H1 (cell line): ENCODE measurements around the gene GUCA2B. TPM values are rescaled to one million over a fixed set of nuclear protein-coding genes. Genes with fewer than 3 reads are reported as not detected.

Experiments used
- CHD1 ChIP-seq: IDR thresholded peaks from 2 replicates; pipeline ENCODE4 v1.6.1; 2012; ENCODE audit warnings: low read depth, low read length, improper control_type of control experiment
- TBP ChIP-seq: IDR thresholded peaks from 2 replicates; pipeline ENCODE4 v1.6.1; 2011; ENCODE audit warnings: low read depth, low read length, improper control_type of control experiment
- USF2 ChIP-seq: IDR thresholded peaks from 2 replicates; pipeline ENCODE4 v1.6.1; 2011; ENCODE audit warnings: low read length, improper control_type of control experiment
- polyA plus RNA-seq, 7 experiments: library from polyadenylated mRNA; depleted of rRNA in 3 of 7; stranded (reverse) in 5 of 7; unstranded in 2 of 7; fragments of >200 nt in 5 of 7; fragments of 200-250 nt in 2 of 7; gene quantifications; 1 replicate in 5 of 7; 2 replicates in 1 of 7; 4 replicates in 1 of 7; pipeline versions ENCODE4 v1.2.1 to v1.2.3, GENCODE V29; 2011 to 2013; ENCODE audit warnings: missing spikeins in 2 of 7, mixed read lengths in 2 of 7
- total RNA-seq: library from RNA; stranded (reverse); fragmentation: NEBNext Ultra II Directional; extraction: Animal tissue kit (Norgen Biotek cat#: 25700); gene quantifications from 2 replicates; pipeline ENCODE4 v1.2.1, GENCODE V29; 2021

The GUCA2B gene
- total and polyA plus RNA-seq, 2 of the 8 experiments (the other 6 are each of a cell fraction or from before 2014, with no cell fraction given): not detected

GRCh38 chr1:42155362-42155761 lies 2.2 kb downstream of the GUCA2B start (continued):
- TF ChIP-seq TBP (no peak), USF2 (no peak), CHD1 (no peak)
- TF ChIP-seq, all 59 proteins: peak for 0
